Heart left ventricle (tissue), 13 donors: ENCODE measurements around the gene SPNS3.

Experiments used
- POLR2A ChIP-seq, 2 donors: fragments of 450-650 bp; IDR thresholded peaks; one replicate each; pipeline ENCODE4 v1.6.1; 2017; ENCODE audit warnings: antibody characterized with exemption in 2 of 2, mild to moderate bottlenecking in 2 of 2, moderate library complexity in 2 of 2
- TF ChIP-seq, protein P1 (sequence below), 12 donors: fragments of 200-600 bp; sonication (generic) in 4 of 12; IDR thresholded peaks; one replicate each; pipeline versions ENCODE4 v1.5.0 to v1.8.0; 2018 to 2022; ENCODE audit warnings: antibody characterized with exemption in 12 of 12, mild to moderate bottlenecking in 5 of 12
- donor health status: ischemic (EF 13 %, LVEDD 7.1; RV severe dilation, severe dysfunction).
- donor health status: DM: no; HTN: yes; CAD: no.
- donor health status: DM: no; HTN: no; CAD: no.
- donor health status: ischemic (EF 25% LVEDD 6.9; RV normal size, moderate dysfunction).
- donor health status: ischemic (EF 25% LVEDD 5.7; RV mildly dilated, moderate dysfunction).
- donor health status: ischemic (EF 35%, LVEDD 5.7; RV mildly dilated, moderate dysfunction).
- donor health status: nonischemic (EF 11% LVEDD 7.7; RV severe dilation, severe dysfunction).
- donor health status: DM: yes; HTN: yes; CAD: no.
- donor health status: PGD.
- donor health status: ischemic (EF 29% LVEDD 5.4; RV normal size, mild dysfunction).
- donor health status: nonischemic (EF 23%, LVEDD 6.1; RV moderate dilation, normal function).

DNA sequence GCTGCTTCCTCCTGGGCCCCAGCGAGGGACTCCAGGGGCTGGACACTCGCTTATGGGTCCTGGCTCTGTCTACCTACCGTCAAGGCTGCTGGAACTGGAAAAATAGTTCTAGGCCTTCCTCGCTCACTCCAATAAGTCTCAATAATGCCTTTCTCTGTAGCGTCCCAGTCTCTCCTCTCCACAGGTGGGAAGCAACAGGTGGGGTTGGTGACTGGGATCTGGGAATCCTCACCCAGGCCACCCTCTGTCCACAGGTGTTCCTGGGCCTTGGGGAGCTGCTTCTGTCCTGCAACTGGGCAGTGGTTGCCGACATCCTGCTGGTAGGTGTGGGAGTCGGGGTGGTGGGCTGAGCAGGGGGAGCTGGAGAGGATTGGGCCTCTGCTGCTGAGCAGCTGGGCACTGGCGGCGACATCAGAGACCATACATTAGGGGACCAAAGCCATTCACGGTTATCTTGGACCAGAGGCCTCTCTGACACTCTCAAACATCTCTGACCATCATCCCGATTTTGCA is 44.6 kb downstream of the SPNS3 start:
- TF ChIP-seq, protein P1, sequence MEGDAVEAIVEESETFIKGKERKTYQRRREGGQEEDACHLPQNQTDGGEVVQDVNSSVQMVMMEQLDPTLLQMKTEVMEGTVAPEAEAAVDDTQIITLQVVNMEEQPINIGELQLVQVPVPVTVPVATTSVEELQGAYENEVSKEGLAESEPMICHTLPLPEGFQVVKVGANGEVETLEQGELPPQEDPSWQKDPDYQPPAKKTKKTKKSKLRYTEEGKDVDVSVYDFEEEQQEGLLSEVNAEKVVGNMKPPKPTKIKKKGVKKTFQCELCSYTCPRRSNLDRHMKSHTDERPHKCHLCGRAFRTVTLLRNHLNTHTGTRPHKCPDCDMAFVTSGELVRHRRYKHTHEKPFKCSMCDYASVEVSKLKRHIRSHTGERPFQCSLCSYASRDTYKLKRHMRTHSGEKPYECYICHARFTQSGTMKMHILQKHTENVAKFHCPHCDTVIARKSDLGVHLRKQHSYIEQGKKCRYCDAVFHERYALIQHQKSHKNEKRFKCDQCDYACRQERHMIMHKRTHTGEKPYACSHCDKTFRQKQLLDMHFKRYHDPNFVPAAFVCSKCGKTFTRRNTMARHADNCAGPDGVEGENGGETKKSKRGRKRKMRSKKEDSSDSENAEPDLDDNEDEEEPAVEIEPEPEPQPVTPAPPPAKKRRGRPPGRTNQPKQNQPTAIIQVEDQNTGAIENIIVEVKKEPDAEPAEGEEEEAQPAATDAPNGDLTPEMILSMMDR (IDR thresholded peaks at IDR 0.05): no peak
- TF ChIP-seq POLR2A (IDR thresholded peaks at IDR 0.05): no peak
